ENCODE measurements around the gene KCNIP3.

The KCNIP3 gene

GRCh38 chr2:95344656-95345055, 47.5 kb downstream of the KCNIP3 start:
- H3K4me3 ChIP-seq (ENCODE audit: low read length), result no peak overlapping the region
- peaks cover 11% of the 10 kb centered on the region for H3K4me1 ChIP-seq (ENCODE audit: control insufficient read depth, insufficient read depth, low read length)
- peaks cover 63% of the 10 kb centered on the region for H3K27me3 ChIP-seq (ENCODE audit: control insufficient read depth, insufficient read depth, low read length)
- no peaks in the 10 kb centered on the region for H3K36me3 ChIP-seq (ENCODE audit: control insufficient read depth, insufficient read depth, low read length)
- H3K9me3 ChIP-seq (ENCODE audit: control insufficient read depth, low read length), result no peaks in the 10 kb centered on the region
- H3K9ac ChIP-seq (ENCODE audit: low read length), result no peak overlapping the region

GRCh38 chr2:95345081-95345562, 48.0 kb downstream of the KCNIP3 start:
- H3K4me3 ChIP-seq (ENCODE audit: low read length), result peak overlapping the region; percentile 33
- no peaks in the 10 kb centered on the region for H3K36me3 ChIP-seq (ENCODE audit: control insufficient read depth, insufficient read depth, low read length)
- H3K4me1 ChIP-seq (ENCODE audit: control insufficient read depth, insufficient read depth, low read length), result peaks cover 11% of the 10 kb centered on the region
- no peak overlapping the region for H3K9ac ChIP-seq (ENCODE audit: low read length)
- H3K27me3 ChIP-seq (ENCODE audit: control insufficient read depth, insufficient read depth, low read length), result peaks cover 63% of the 10 kb centered on the region
- no peaks in the 10 kb centered on the region for H3K9me3 ChIP-seq (ENCODE audit: control insufficient read depth, low read length)

- H3K4me1 ChIP-seq (ENCODE audit: control insufficient read depth, insufficient read depth, low read length), result peaks cover 11% of the 10 kb centered on the region
- H3K4me3 ChIP-seq (ENCODE audit: low read length), result peak overlapping the region; percentile 33
- H3K36me3 ChIP-seq (ENCODE audit: control insufficient read depth, insufficient read depth, low read length), result no peaks in the 10 kb centered on the region
- peaks cover 63% of the 10 kb centered on the region for H3K27me3 ChIP-seq (ENCODE audit: control insufficient read depth, insufficient read depth, low read length)
- H3K9ac ChIP-seq (ENCODE audit: low read length), result peak overlapping the region; percentile 43
- no peaks in the 10 kb centered on the region for H3K9me3 ChIP-seq (ENCODE audit: control insufficient read depth, low read length)
Observed at GRCh38 chr2:95345563-95346230, 48.5 kb downstream of the KCNIP3 start.

GRCh38 chr2:95346231-95346737, 49.1 kb downstream of the KCNIP3 start:
- peak overlapping the region; percentile 43 for H3K9ac ChIP-seq (ENCODE audit: low read length)
- H3K36me3 ChIP-seq (ENCODE audit: control insufficient read depth, insufficient read depth, low read length), result no peaks in the 10 kb centered on the region
- H3K9me3 ChIP-seq (ENCODE audit: control insufficient read depth, low read length), result no peaks in the 10 kb centered on the region
- peaks cover 11% of the 10 kb centered on the region for H3K4me1 ChIP-seq (ENCODE audit: control insufficient read depth, insufficient read depth, low read length)
- H3K4me3 ChIP-seq (ENCODE audit: low read length), result peak overlapping the region; percentile 33
- peaks cover 63% of the 10 kb centered on the region for H3K27me3 ChIP-seq (ENCODE audit: control insufficient read depth, insufficient read depth, low read length)

- no peak overlapping the region for H3K4me3 ChIP-seq (ENCODE audit: low read length)
- H3K27me3 ChIP-seq (ENCODE audit: control insufficient read depth, insufficient read depth, low read length), result peaks cover 62% of the 10 kb centered on the region
- no peak overlapping the region for H3K9ac ChIP-seq (ENCODE audit: low read length)
- H3K4me1 ChIP-seq (ENCODE audit: control insufficient read depth, insufficient read depth, low read length), result peaks cover 11% of the 10 kb centered on the region
- H3K36me3 ChIP-seq (ENCODE audit: control insufficient read depth, insufficient read depth, low read length), result no peaks in the 10 kb centered on the region
- H3K9me3 ChIP-seq (ENCODE audit: control insufficient read depth, low read length), result no peaks in the 10 kb centered on the region
Observed at GRCh38 chr2:95346738-95347671, 49.9 kb downstream of the KCNIP3 start.

GRCh38 chr2:95347681-95348608, 50.8 kb downstream of the KCNIP3 start:
- no peaks in the 10 kb centered on the region for H3K9me3 ChIP-seq (ENCODE audit: control insufficient read depth, low read length)
- no peak overlapping the region for H3K9ac ChIP-seq (ENCODE audit: low read length)
- H3K36me3 ChIP-seq (ENCODE audit: control insufficient read depth, insufficient read depth, low read length), result no peaks in the 10 kb centered on the region
- H3K4me1 ChIP-seq (ENCODE audit: control insufficient read depth, insufficient read depth, low read length), result peaks cover 11% of the 10 kb centered on the region
- H3K27me3 ChIP-seq (ENCODE audit: control insufficient read depth, insufficient read depth, low read length), result peaks cover 53% of the 10 kb centered on the region
- no peak overlapping the region for H3K4me3 ChIP-seq (ENCODE audit: low read length)

GRCh38 chr2:95348609-95349567, 51.7 kb downstream of the KCNIP3 start:
- Histone ChIP-seq H3K9ac (ENCODE audit: low read length) (no peak overlapping the region), H3K36me3 (ENCODE audit: control insufficient read depth, insufficient read depth, low read length) (no peaks in the 10 kb centered on the region), H3K27me3 (ENCODE audit: control insufficient read depth, insufficient read depth, low read length) (peaks cover 44% of the 10 kb centered on the region), H3K9me3 (ENCODE audit: control insufficient read depth, low read length) (no peaks in the 10 kb centered on the region), H3K4me1 (ENCODE audit: control insufficient read depth, insufficient read depth, low read length) (peaks cover 11% of the 10 kb centered on the region), H3K4me3 (ENCODE audit: low read length) (no peak overlapping the region)

GRCh38 chr2:95349568-95350322, 52.6 kb downstream of the KCNIP3 start:
- H3K4me3 ChIP-seq (ENCODE audit: low read length), result no peak overlapping the region
- H3K36me3 ChIP-seq (ENCODE audit: control insufficient read depth, insufficient read depth, low read length), result no peaks in the 10 kb centered on the region
- H3K9me3 ChIP-seq (ENCODE audit: control insufficient read depth, low read length), result no peaks in the 10 kb centered on the region
- H3K9ac ChIP-seq (ENCODE audit: low read length), result no peak overlapping the region
- H3K27me3 ChIP-seq (ENCODE audit: control insufficient read depth, insufficient read depth, low read length), result peaks cover 36% of the 10 kb centered on the region
- peaks cover 11% of the 10 kb centered on the region for H3K4me1 ChIP-seq (ENCODE audit: control insufficient read depth, insufficient read depth, low read length)

- Histone ChIP-seq H3K9ac (ENCODE audit: low read length) (no peak overlapping the region), H3K27me3 (ENCODE audit: control insufficient read depth, insufficient read depth, low read length) (peaks cover 29% of the 10 kb centered on the region), H3K9me3 (ENCODE audit: control insufficient read depth, low read length) (no peaks in the 10 kb centered on the region), H3K4me3 (ENCODE audit: low read length) (no peak overlapping the region), H3K4me1 (ENCODE audit: control insufficient read depth, insufficient read depth, low read length) (peaks cover 5% of the 10 kb centered on the region), H3K36me3 (ENCODE audit: control insufficient read depth, insufficient read depth, low read length) (no peaks in the 10 kb centered on the region)
Observed at GRCh38 chr2:95350368-95350767, 53.2 kb downstream of the KCNIP3 start.

Data from mucosa of stomach (tissue), 1 donor.